Effector memory CD4-positive, alpha-beta T cell (primary cell): ENCODE results near the gene SOHLH1.

Experiments used
- DNase-seq, 3 donors: peaks; one replicate each; pipeline ENCODE4 v3.0.0-alpha.2; 2020
- H3K27ac ChIP-seq: 2 replicates; pipeline ENCODE4 v1.7.0; 2013; ENCODE audit warnings: mild to moderate bottlenecking, low read length, moderate library complexity; ENCODE audit not compliant: insufficient read depth, poor library complexity, severe bottlenecking
- H3K27me3 ChIP-seq: replicated peaks from 2 replicates; pipeline ENCODE4 v1.7.0; 2013; ENCODE audit warnings: mild to moderate bottlenecking, low read length; ENCODE audit not compliant: insufficient read depth, control insufficient read depth, poor library complexity, severe bottlenecking
- H3K36me3 ChIP-seq: 2 replicates; pipeline ENCODE4 v1.7.0; 2013; ENCODE audit warnings: mild to moderate bottlenecking, low read length, moderate library complexity; ENCODE audit not compliant: control insufficient read depth, insufficient read depth
- H3K4me1 ChIP-seq: 2 replicates; pipeline ENCODE4 v1.7.0; 2013; ENCODE audit warnings: low read length, mild to moderate bottlenecking; ENCODE audit not compliant: control insufficient read depth, insufficient read depth, poor library complexity, severe bottlenecking
- H3K4me3 ChIP-seq: 2 replicates; pipeline ENCODE4 v1.7.0; 2013; ENCODE audit warnings: low read length, low read depth, mild to moderate bottlenecking; ENCODE audit not compliant: insufficient read depth, poor library complexity, severe bottlenecking
- H3K9me3 ChIP-seq: 2 replicates; pipeline ENCODE4 v1.7.0; 2013; ENCODE audit warnings: mild to moderate bottlenecking, low read length, moderate library complexity; ENCODE audit not compliant: control insufficient read depth

Gene SOHLH1

DNA sequence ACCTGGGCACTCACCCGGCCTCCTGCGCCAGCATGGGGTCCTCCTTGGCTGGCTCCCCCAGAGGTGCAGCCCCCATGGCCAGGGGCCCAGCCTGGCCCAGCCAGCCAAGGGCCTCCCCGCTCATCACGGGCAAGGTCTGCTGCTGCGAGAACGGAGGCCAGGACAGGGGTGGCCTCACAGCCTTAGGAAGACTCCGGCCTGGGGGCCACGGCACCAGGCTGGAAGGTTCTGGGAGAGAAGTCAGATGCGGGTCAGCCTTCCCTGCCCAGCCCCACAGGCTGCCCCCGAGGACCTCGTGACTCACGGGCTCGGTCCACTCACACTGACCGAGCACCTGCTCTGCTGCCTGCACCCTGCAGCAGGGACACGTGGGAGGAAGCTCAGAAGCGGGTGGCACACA, 4.2 kb downstream of the SOHLH1 start:
- no peaks in the 10 kb centered on the region for H3K27me3 ChIP-seq
- no peaks in the 10 kb centered on the region for H3K36me3 ChIP-seq
- no peaks in the 10 kb centered on the region for H3K4me1 ChIP-seq
- no peaks in the 10 kb centered on the region for H3K9me3 ChIP-seq
- no peak overlapping the region for H3K27ac ChIP-seq
- no peak overlapping the region for H3K4me3 ChIP-seq
- no peak for DNase-seq

- Histone ChIP-seq H3K27ac (no peak overlapping the region), H3K27me3 (no peaks in the 10 kb centered on the region), H3K9me3 (no peaks in the 10 kb centered on the region), H3K4me3 (no peak overlapping the region), H3K4me1 (no peaks in the 10 kb centered on the region), H3K36me3 (no peaks in the 10 kb centered on the region)
- DNase-seq = no peak
Measured at GRCh38 chr9:135694414-135694813, 4.9 kb downstream of the SOHLH1 start.

GRCh38 chr9:135693771-135694170, 5.5 kb downstream of the SOHLH1 start:
- no peak overlapping the region for H3K4me3 ChIP-seq
- no peaks in the 10 kb centered on the region for H3K27me3 ChIP-seq
- H3K9me3 ChIP-seq = no peaks in the 10 kb centered on the region
- no peak overlapping the region for H3K27ac ChIP-seq
- H3K4me1 ChIP-seq = no peaks in the 10 kb centered on the region
- H3K36me3 ChIP-seq = no peaks in the 10 kb centered on the region
- DNase-seq = no peak

DNA sequence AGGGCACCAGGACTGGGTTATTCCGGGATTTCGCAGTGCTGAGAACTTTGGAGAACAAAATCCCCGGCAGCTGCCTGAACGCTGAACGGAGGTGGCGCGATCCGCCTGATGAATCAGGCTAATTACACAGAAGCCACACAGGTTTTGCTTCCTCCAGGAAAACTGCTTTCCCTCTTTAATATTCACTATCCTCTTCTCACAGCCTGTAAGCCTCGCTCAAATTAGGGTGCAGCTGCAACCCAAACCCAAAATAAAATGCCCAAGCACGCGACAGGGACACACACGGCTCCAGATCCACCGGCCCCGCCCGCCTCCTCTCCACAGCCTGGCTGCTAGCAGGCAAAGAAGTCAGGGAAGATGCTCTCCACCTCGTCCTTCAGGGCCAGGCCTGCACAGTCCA, 6.0 kb downstream of the SOHLH1 start:
- H3K27me3 ChIP-seq = no peaks in the 10 kb centered on the region
- DNase-seq = no peak
- no peak overlapping the region for H3K27ac ChIP-seq

DNA sequence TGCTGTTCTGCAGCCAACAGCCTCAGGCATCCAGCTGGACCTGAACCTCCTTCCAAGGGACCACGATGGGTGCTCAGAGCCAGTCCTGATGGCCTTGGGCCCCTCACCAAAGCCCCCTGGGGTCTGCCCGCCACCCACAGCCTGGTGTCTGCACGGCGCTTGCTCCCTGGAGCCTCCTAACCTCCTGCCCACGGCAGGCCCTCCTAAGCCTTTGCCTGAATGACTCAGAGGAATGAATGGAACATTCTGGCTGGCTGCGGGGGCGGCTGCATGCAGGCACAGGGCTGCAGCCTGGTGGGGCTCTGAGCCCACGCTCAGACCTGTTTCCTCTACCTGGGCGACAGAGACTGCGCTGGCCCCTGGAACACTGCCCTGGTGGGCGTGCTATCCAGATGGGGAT, 6.9 kb downstream of the SOHLH1 start:
- no peak for DNase-seq
- Histone ChIP-seq H3K4me3 (no peak overlapping the region), H3K36me3 (no peaks in the 10 kb centered on the region), H3K27ac (no peak overlapping the region), H3K9me3 (no peaks in the 10 kb centered on the region), H3K4me1 (no peaks in the 10 kb centered on the region), H3K27me3 (no peaks in the 10 kb centered on the region)

More for the DNA sequence above, 6.0 kb downstream of the SOHLH1 start:
- Histone ChIP-seq H3K9me3 (no peaks in the 10 kb centered on the region), H3K4me1 (no peaks in the 10 kb centered on the region), H3K4me3 (no peak overlapping the region), H3K36me3 (no peaks in the 10 kb centered on the region)

- Histone ChIP-seq H3K4me3 (no peak overlapping the region), H3K27me3 (no peaks in the 10 kb centered on the region), H3K9me3 (no peaks in the 10 kb centered on the region), H3K36me3 (no peaks in the 10 kb centered on the region), H3K27ac (no peak overlapping the region), H3K4me1 (no peaks in the 10 kb centered on the region)
- no peak for DNase-seq
Measured at GRCh38 chr9:135690836-135691570, 8.3 kb downstream of the SOHLH1 start.

DNA sequence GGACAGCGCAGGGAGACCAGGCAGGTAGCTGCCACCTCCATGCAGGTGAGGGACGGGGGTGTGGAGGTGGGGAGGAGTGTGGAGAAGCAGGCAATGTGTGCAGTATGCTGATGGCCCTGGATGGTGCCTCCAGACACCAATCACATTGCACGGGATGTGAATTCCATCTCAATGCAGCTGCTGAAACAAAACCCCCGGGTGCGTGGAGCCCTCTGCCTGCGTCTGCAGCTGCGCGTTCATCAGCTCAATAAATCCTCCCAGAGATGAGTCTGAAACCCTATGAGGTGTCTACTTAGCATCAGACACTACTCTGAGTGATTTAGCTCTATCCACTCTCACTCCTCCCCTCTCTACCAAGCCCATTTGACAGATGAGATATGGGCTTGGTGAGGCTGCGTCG, 10.3 kb downstream of the SOHLH1 start:
- DNase-seq = no peak
- Histone ChIP-seq H3K4me1 (no peaks in the 10 kb centered on the region), H3K27ac (no peak overlapping the region), H3K36me3 (no peaks in the 10 kb centered on the region), H3K27me3 (no peaks in the 10 kb centered on the region), H3K9me3 (no peaks in the 10 kb centered on the region), H3K4me3 (no peak overlapping the region)

- Histone ChIP-seq H3K27ac (no peak overlapping the region), H3K4me1 (no peaks in the 10 kb centered on the region), H3K27me3 (no peaks in the 10 kb centered on the region), H3K9me3 (no peaks in the 10 kb centered on the region), H3K36me3 (no peaks in the 10 kb centered on the region), H3K4me3 (no peak overlapping the region)
- no peak for DNase-seq
Measured at GRCh38 chr9:135687216-135687615, 12.1 kb downstream of the SOHLH1 start.

DNA sequence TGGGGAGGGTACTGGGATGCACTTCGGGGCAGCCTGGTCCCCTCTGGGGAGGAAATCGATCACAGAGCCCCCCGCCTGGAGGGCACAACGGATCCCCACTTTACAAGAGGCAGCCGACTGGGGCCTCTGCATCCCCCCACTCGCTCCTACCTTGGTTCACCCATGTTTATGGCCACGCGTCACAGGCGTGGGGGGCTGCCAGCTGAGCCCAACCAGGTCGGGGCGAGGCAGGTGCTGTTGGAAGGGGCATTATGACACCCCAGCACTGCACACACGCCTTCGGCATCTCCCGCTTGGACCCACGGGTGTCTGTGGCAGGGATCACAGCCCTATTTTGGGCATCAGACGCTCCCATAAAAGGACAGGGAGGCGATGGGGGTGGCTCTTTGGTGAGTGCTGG, 14.6 kb downstream of the SOHLH1 start:
- H3K36me3 ChIP-seq = no peaks in the 10 kb centered on the region
- no peaks in the 10 kb centered on the region for H3K27me3 ChIP-seq

GRCh38 chr9:135683401-135684034, 15.8 kb downstream of the SOHLH1 start:
- Histone ChIP-seq H3K27ac (no peak overlapping the region), H3K36me3 (no peaks in the 10 kb centered on the region), H3K4me1 (no peaks in the 10 kb centered on the region), H3K27me3 (no peaks in the 10 kb centered on the region), H3K4me3 (no peak overlapping the region), H3K9me3 (no peaks in the 10 kb centered on the region)
- no peak for DNase-seq

More for the DNA sequence above, 14.6 kb downstream of the SOHLH1 start:
- Histone ChIP-seq H3K27ac (no peak overlapping the region), H3K9me3 (no peaks in the 10 kb centered on the region), H3K4me1 (no peaks in the 10 kb centered on the region), H3K4me3 (no peak overlapping the region)
- DNase-seq = no peak
